GM18519 (cell line): ENCODE data around the gene PIH1D2.
"Not testable (repeated sequence)": the region's sequence is repeated elsewhere in the genome, so short reads cannot be mapped to it uniquely, and the experiment has no call there.

Experiments
- ATAC-seq: cut with Tn5 transposase; IDR thresholded peaks from one replicate; pipeline ENCODE4 v1.9.1; 2021; ENCODE audit warnings: mild to moderate bottlenecking, moderate library complexity; ENCODE audit not compliant: unreplicated experiment, low FRiP score

Gene PIH1D2, protein sequence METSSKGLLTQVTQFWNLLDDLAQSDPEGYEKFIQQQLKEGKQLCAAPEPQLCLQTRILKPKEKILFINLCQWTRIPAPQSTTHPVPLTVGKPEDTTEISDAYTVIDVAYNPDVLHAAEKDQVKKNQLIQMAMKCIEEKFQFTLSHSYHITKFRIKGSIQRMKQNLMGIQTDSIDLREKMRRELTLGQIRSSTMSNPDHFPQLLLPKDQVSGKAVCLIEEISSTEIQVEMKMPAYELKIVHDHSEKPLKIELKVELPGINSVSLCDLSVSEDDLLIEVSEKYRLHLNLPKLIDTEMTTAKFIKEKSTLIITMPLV

DNA sequence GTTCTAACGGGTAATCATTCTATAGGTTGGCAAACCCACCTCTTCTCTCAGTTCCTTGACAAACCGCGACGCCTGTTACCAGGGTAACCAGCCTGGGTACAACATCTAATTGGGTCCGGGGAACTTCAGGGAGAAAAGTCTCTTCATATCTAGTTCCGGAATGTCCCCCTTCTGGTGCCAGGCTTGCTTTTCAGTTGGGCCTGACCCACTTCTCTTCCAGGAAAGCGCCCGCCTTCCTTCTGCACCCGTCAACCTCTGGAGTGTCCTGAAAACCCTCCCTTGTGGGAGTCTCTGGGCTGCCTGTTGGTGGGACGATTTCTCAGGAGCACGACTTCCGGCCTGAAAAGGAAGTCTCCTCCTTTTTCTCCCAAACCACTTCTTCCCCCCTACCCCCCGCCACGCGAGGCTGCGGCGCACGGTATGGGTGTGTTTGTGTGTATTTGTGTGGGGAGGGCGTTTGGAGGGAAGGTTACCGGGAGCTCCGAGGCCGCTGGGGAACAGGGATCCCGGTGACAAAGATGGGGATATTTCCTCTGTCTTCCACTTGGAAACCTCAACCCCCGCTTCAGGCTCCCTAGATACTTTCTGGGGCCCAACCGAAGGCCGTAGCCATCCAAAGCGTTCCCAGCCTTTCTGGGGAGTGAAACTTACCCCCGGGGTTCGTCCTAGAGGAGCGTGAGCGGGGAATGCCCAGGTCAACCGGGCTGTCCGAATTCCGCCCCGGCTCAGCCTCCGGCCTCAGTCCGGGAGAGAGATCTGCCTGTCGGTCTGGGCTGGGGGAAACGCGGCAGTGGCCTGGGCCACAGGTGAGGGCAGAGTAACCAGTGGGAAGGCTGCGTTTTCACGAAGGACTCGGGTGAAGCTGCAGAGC lies at the start of gene PIH1D2, which contains the start of gene NKAPD1:
Gene PIH1D2, minus strand, starts transcription at position 77 of the 871 bp plus-strand sequence. CDS start 843 bp downstream, outside the sequence.
Gene NKAPD1, plus strand, starts transcription at position 359 of the 871 bp plus-strand sequence. CDS start 1,276 bp downstream, outside the sequence.
- ATAC-seq = peak; percentile 54

DNA sequence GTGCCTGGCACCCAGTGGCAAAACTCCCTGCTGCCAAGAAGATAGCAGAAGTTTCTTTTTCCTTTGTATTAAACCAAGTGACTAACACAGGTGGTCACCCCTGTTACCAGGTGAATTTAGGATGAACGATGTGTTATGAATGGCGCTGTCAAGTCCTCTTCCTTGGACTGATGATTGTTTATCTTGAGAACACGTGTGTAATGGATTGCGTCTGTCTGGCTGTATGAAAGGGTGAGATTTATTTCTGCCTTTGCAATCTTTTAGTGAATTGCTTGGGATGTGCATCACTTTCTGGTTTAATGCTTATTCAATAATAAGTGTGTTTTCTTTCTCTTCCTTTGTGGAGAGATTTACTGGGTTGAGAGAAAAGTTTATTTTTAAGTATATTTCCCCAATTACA lies 49.3 kb upstream of the PIH1D2 start:
- no peak for ATAC-seq

DNA sequence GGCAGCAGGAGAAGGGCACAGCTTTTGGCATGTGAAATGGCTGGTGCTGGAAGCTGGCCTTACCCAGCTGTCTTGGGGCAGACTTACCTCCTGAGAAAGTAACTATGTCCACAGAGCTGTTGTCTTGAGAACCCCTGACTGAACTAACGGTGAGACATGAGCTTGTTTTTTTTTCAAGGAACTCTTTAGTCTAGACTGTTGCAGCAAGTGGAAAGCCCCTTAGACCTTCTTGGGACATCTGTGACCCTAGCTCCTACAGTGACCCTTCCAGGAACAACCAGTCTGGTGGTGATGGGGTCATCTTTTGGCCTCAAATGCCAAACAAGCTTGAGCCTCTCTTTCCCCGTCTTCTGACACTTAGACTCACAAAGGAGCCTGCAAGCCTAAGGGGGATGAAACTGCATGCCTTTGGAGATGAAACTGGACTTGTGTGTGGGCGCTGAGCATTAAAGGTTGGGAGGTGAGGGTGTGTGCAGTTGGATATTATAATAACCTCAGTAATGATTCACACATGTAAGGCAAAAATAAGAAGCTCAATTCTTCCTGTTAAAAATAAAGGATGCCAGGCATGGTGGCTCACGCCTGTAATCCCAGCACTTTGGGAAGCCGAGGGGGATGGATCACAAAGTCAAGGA lies 48.3 kb upstream of the PIH1D2 start:
- no peak for ATAC-seq

DNA sequence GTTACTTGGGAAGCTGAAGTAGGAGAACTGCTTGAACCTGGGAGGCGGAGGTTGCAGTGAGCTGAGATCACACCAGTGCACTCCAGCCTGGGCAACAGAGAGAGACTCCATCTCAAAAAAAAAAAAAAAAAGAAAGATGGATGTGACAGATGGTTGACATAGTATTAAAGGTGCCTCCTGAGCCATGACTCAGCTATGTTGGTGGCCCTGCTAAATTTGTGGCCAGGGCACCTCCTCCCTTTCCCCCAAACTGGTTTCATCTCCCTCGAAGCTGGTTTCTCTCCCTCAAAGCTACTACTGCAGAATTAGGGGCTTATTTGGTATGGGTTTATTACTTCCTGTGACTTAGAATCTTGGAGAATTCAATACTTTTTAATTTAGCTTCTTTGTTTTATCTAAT lies 44.4 kb upstream of the PIH1D2 start:
- ATAC-seq = no peak

DNA sequence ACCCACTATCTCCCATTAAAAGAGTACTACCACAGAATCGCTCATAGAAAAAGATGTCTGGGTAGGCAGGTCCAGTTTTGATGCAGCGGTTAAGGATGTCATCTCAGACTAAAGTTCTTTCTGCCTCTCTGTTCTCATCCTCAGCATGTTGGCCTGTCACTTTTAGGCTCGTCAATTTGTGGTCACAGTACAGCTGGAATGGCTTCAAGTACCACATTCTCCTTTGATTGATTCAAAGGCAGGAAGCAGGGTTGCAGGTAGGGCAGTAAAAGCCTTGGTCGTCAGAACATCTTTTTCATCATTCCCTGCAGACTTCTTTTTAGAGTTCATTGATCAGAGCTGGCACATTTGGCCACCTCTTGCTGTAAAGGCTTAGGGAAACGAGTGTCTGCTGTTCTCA lies 41.6 kb upstream of the PIH1D2 start:
- ATAC-seq = no peak

DNA sequence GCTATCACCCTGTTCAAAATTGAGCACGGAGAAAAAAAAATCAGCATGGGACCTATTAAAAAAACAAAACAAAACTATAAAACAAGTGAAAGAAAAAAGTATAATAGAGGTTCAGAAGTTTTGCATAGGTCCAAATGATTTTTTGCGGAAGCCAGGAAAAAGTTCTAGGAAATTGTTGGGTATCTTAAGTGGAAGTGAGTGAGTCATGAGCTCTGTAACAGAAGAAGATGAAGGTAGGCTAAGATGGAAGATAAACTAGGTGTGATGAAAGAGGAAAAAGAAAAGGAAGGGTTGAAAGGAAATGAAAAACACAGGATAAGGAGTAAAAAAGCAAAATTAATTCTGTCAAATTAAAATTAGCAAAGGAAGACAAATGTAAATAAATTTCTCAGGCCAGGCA lies 40.6 kb upstream of the PIH1D2 start:
- no peak for ATAC-seq

DNA sequence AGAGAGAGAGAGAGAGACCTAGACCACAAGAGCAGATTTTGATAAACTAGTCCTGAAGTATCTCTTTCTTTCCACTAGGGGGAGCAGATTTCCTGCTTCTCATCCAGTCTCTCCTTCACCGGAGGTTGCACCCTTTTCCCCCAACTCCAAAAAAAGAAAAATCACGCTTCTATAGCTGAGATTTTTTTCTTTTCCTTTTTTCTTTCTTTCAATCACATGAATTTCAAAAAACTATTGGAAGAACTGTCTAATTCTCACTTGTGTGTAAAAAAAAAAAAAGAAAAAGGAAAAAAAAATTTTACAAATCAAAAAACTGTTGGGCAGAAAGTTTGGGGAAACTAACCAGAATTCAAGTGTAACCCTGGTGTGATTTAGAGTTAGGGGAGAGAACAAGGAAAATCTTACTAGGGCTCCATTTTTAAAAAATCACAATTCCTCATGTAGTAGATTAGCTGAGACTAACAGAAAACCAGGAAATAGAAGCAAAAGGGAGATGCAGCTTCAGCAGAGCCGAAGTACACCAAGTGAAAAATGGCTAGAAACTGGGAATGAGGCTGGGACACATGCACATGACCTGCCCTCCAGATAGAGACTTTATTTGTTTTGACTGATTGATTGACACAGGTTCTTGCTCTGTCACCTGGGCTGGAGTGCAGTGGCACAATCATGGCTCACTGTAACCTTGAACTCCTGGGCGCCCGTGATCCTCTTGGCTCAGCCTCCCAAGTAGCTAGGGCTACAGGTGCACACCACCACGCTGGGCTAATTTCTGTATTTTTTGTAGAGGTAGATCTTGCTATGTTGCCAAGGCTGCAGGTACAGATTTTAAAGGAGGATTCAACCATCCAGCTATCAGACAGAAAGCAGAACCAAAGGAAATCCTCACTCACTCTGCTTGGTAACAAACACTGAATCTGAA lies 40.0 kb upstream of the PIH1D2 start:
- ATAC-seq = no peak

DNA sequence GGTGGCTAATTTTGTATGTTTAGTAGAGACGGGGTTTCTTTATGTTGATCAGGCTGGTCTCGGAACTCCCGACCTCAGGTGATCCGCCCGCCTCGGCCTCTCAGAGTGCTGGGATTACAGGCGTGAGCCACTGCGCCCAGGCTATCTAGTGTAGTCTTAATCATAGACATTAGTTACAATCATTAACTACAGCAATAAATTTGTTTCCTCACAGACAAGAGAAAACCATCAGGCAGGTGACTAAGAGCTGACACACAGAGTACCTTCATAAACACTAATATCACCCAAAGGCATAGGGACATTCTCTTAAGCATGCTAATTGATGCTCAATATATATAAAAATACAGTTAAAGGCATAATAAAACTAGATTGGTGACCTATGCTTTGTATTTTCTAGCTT lies 32.3 kb upstream of the PIH1D2 start:
- ATAC-seq = no peak

DNA sequence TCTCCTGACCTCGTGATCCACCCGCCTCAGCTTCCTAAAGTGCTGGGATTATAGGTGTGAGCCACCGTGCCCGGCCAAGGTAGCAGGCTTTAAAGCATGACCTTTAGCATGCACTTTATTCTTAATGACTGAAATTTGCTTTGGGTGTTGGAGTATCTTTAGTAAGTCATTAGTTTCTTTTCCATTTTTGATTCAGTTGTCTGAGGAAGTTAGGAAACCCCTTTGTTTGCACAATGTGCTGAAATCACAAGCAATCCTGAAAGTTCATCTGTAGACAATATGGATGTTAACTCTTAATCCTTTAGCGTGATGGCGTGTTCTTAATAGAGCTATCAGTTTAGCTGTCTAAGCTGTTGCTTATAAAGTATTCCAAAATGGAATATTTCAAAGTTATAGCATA lies 29.6 kb upstream of the PIH1D2 start:
- ATAC-seq = no peak

DNA sequence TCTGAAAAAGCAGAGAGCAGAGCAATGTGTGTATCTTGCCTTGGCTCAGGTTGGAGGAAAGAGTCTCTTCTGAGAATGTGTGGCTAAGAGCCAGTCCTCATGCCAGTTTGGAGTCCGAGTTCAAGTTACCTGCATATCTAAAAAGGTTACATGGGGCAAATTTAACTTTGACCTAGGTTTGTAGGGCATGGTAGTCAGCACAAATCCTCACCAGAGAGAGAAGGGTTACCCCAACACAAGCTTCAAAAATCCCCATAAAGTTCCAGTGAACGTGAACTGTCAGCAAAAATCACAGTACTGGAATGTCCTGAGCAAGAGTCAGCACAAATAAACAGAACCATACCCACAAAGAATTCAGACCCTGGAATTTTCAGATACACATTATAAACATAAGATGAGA lies 26.6 kb upstream of the PIH1D2 start:
- ATAC-seq = no peak

DNA sequence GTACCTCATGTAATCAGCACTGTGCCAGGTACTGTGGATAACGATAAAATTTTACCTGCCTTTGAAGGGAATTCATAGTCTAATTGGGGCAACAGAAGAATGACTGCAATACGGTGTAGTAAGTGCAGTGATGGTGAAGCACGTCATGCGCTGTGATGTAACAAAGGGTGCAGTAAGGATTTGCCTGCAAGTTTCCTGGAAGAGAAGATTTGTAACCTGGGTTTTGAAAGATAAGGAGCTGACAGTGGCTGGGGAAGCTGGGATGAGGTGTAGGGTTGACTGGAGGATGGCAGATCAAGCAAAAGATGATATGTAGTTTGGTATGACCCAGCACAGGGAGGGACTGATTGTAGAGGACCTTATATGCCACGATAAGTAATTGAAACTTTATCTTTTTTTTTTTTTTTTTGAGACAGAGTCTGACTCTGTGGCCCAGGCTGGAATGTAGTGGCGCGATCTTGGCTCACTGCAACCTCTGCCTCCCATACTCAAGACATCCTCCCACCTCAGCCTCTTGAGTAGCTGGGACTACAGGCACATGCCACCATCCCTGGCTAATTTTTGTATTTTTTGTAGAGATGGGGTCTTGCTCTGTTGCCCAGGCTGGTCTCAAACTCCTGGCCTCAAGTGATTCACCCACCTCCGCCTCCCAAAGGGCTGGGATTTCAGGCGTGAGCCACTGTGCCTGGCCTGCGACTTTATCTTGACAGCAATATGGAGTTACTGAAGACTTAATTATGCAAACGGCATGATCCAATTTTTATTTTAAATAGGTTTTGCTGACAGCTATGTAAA lies 24.1 kb upstream of the PIH1D2 start:
- ATAC-seq = no peak

DNA sequence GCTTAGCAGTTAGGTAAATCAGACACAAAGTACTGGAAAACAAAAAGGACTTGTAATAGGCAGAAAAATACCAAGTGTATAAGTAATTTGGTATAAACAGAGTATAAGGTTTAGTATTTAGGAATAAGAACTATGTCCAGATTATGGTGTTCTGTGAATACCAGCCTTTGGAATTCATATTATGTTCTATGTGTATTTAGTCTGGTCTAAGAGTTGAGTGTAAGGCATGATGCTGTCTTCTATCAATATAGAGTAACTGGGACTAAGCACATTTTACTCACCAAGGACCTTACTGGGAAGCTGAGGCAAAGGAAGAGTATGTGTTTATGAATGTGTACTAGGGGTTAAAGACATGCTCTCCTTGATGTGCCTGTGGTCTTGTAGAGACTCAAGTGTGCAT lies 22.4 kb upstream of the PIH1D2 start:
- no peak for ATAC-seq

DNA sequence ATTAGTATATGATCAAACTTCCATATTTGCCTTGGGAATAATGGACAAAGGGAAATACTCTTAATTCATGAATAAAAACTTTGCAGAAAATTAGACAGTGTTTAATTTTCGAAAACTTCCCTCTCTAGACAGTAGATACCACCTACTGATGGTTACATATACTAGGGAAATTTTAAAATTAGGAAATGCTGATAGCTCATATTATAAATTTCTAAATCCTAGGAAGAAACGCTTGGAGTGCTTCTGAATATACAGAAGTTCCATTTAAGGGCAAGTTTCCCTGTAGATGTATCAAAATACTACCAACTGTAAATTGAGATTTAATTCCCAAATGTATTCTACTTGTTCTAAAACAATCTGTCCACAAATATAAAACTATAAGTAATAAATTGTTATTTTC lies 21.5 kb upstream of the PIH1D2 start:
- not testable (repeated sequence) for ATAC-seq

DNA sequence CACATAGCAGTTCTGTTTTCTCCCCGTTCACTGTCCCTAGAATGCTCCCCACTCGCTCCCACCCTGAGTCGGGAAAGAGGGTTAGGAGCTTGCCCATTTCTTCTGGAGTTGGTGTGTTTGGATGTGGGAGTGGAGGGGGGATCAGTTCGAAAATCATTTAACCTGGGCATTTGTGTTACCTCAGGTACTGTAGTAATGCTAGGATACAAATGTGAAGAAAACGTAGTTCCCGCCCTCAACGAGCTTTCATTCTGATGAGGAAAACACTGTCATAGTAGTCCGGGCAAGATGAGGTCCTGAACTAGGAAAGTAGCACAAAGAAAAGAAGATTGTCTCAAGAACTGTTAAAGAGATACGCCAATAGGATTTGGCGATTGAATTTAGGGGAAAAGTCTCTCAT lies 13.4 kb upstream of the PIH1D2 start:
- ATAC-seq = no peak

DNA sequence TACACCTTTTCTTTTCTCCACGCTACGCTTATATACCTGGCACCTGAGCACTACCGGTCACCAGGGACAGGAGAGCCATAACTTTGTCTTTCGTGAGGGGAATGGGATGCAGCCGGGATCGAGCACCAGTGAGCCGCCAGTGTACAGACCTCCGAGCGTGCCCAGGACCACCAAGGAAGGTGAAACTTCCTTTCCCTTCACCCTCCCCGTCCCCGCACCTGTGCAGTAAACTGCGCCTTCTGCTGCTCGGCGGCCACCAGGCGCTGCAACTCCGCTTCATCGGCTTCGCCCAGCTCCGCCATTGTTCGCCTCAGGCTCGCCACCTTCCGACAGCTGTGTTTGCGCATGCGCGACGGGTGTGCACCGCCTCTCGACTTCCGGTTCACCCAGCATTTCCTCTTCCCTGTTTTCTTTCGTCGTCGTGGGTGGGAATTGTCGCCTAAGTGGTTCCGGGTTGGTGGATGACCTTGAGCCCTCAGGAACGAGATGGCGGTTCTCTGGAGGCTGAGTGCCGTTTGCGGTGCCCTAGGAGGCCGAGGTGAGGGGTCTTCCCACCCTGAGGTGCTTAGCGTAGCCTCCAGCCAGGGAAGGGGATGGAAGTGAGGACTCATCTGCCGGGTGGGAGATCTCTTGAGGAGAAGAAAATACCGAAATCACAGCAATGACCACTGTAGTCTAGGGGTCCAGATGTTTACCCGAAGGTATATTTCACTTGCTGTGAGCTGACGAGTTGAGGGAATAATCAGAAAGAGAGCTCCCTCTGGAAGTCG lies 12.8 kb upstream of the PIH1D2 start, which contains the start of the genes SDHD and TIMM8B:
Gene SDHD, plus strand, starts transcription at position 452 of the 770 bp plus-strand sequence. Its CDS starts 35 bp downstream, at position 487.
Gene TIMM8B, minus strand, starts transcription at position 335 of the 770 bp plus-strand sequence. Its CDS starts 33 bp downstream, at position 302.
- peak; percentile 75 for ATAC-seq

DNA sequence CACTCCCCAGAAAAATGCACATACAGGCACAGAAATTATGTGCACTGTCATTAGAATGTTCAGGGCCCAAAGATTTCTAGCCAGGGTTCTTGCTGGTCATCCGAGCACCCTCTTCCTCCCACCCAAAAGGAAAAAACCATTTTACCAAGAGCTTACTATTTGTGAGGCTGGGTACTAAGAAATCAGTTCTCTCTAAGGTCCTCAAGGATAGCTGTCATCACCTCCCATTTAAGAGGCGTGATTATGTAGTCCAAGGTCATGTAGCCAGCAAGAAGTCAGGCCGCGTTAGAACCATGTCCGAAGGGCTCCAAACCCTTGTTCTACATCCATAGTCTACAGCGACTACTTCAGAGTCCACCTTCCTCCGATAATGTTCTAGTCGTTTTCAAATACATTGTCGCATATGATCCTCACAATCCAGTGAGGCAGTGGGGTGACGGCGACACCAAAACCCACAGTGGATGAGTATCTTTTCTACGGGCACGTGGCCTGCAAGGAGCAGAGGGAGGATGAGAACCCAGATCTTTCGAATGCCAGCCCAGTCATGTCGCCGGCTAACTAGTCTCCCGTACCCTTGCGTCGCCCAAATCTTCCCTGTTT lies 12.1 kb upstream of the PIH1D2 start:
- no peak for ATAC-seq

DNA sequence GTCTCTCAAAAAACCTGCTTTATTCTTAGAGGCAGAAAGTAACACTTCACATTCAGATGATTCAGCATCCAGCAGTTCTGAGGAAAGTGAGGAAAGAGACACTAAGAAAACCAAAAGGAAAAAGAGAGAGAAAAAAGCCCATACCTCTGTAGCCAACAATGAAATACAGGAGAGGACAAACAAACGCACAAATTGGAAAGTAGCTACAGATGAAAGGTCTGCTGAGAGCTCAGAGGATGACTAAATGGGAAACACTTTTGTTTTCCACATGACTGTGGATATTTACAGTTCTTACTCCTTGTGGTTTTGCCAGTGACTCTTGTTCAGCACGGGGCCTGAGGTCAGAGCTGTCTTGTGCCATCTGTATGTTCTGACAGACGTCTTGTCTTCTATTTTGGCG lies 8.9 kb upstream of the PIH1D2 start:
- ATAC-seq = no peak

DNA sequence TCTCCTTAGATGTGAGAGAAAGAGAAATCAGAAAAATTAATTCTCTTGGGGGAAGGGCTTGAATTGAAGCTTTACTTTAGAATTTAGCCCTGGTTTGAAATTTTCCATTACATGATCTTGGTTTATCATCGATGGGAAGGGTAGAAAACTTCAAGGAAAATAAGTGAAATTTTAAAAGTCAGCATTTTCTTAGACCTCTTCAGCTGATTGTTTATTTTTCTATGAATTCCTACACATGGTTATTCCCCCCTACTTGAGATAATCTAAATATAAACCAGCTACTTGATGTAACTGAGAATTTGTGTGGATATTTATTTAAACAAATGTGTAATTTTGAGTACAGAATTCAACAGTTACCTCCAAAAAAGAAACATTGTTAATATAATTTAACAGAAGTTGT lies 10.9 kb downstream of the PIH1D2 start:
- ATAC-seq = no peak
